K562 (cell line): ENCODE results near the gene BRICD5. TPM values are rescaled to one million over a fixed set of nuclear protein-coding genes. Genes with fewer than 3 reads are reported as not detected.

ENCODE experiments used
- EGR1 ChIP-seq: fragments of 450-650 bp; conservative IDR thresholded peaks from 2 replicates; pipeline ENCODE4 v1.6.1; 2017; ENCODE audit warnings: mild to moderate bottlenecking
- HNRNPUL1 ChIP-seq: fragments of 200-400 bp; formaldehyde crosslinking; IDR thresholded peaks from 2 replicates; pipeline ENCODE4 v1.6.1; 2017; ENCODE audit warnings: low read length
- NKRF ChIP-seq: fragments of 450-650 bp; IDR thresholded peaks from 2 replicates; pipeline ENCODE4 v1.6.1; 2016; ENCODE audit warnings: borderline replicate concordance
- SAP30 ChIP-seq: fragments of 200-600 bp; sonication (generic); IDR thresholded peaks from 2 replicates; pipeline ENCODE4 v1.6.1; 2012; ENCODE audit warnings: borderline replicate concordance, low read depth, mild to moderate bottlenecking, moderate library complexity, low read length, control low read depth, inconsistent platforms; ENCODE audit not compliant: insufficient read depth, poor library complexity, severe bottlenecking
- ZBTB40 ChIP-seq, 2 experiments: fragments of 450-650 bp in 1 of 2; sonication (generic) in 1 of 2; formaldehyde crosslinking in 1 of 2; IDR thresholded peaks; 2 replicates each; pipeline versions ENCODE4 v1.7.1 to v1.9.0; 2016 to 2022; ENCODE audit warnings: inconsistent platforms in 1 of 2, mild to moderate bottlenecking in 1 of 2, missing genetic modification reagents in 1 of 2
- ZNF584 ChIP-seq: fragments of 200-800 bp; sonication (Bioruptor generic); IDR thresholded peaks from 2 replicates; pipeline ENCODE4 v1.6.1; 2016; ENCODE audit warnings: low read depth, mild to moderate bottlenecking, missing genetic modification characterization, missing compliant biosample characterization
- polyA plus RNA-seq, 8 experiments: library from polyadenylated mRNA; depleted of rRNA in 4 of 8; stranded (reverse) in 5 of 8; unstranded in 3 of 8; fragments of >200 nt; fragmentation: Nextera tagmentation in 2 of 8; fragmentation: Illumina TruSeq in 1 of 8; extraction: Ambion mirVana in 2 of 8; extraction: Trizol in 1 of 8; gene quantifications; 2 replicates each; pipeline versions ENCODE4 v1.2.1 to v1.2.3, GENCODE V29; 2011 to 2014; ENCODE audit warnings: inconsistent platforms in 1 of 8, missing spikeins in 1 of 8
- total RNA-seq, 7 experiments: library from RNA; depleted of rRNA in 6 of 7; stranded (reverse); fragments of >200 nt in 6 of 7; fragmentation: Illumina TruSeq in 2 of 7; extraction: Trizol in 2 of 7; gene quantifications; 2 replicates each; pipeline versions ENCODE4 v1.2.1 to v1.2.3, GENCODE V29; 2011 to 2021; ENCODE audit warnings: low replicate concordance in 1 of 7

The BRICD5 gene
- total and polyA plus RNA-seq, 9 of the 15 experiments (the other 6 are each of a cell fraction or from before 2014, with no cell fraction given): 0.24 to 15.1 (median 2.4) TPM; not detected in 1

- TF ChIP-seq SAP30: no peak
- no peak for TF ChIP-seq ZNF584 (CRISPR knock-in tag)
- TF ChIP-seq EGR1: peak; percentile 93
- TF ChIP-seq ZBTB40 (IDR thresholded peaks at IDR 0.05): 0 out of 2 replicates have a peak, but pooled peaks have one; percentile 42
- no peak for TF ChIP-seq ZBTB40 (CRISPR knock-in tag; IDR thresholded peaks at IDR 0.05)
- no peak; the same call in 1 of the 2 replicates for TF ChIP-seq NKRF
- no peak for TF ChIP-seq HNRNPUL1
These were observed 5.3 kb downstream of the BRICD5 start, which contains the start of gene MLST8 (continued) for GRCh38 chr16:2205104-2205966.
